ENCODE results near the gene UFD1.
A peak's percentile ranks its signal among the peaks of the same experiment; 100 is the strongest.

UFD1 gene

DNA sequence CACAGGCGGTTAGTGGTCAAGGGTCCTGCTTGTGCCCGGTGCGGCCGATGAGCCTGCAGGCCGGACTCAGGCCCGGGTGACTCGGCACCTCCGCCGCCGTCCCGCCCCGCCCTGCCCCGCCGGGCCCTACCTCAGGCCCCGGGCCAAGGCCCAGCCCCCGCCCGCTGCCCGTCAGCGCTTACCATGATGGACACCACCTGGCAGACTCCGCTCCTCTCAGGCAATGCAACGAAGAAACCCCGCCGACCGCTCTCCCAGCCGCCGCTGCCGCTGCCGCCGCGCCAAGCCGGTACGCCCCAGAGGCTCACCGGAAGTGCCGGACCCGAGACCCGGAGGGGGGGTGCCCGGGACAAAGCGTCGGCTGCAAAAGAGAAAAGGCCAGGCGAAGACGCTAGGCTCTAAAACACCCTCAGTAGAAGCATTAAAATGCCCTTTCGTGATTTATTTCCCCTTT, at the start of gene UFD1:
Gene UFD1, minus strand, starts transcription at position 293 of the 454 bp plus-strand sequence. Its CDS starts 108 bp downstream, at position 185.
- DNase-seq (ENCODE audit: low read depth in 2 of 2, low spot score in 1 of 2) = peak; percentile 52 to 54

GRCh38 chr22:19527861-19528417, 48.9 kb upstream of the UFD1 start:
- DNase-seq (ENCODE audit: low read depth in 2 of 2, low spot score in 1 of 2) = no peak

DNA sequence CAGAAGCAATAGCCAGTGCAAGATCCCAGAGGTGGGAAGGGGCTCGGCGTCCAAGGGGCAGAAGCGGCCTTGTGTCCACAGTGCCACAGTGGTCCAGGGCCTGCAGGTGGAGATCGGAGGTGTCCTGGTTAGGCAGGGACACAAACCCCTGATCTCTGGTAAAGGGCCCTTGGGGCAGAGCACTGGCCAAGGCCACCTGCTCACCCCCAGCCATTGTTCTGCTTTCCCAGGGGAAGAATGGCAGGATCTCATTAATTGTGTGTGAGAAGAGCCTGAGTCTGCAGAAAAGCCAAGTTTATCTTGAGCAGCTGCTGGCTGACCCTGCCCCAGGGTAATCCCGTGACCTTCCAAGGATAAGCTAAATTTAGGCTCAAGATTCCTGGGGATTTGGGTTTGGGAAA, 48.3 kb upstream of the UFD1 start:
- DNase-seq (ENCODE audit: low read depth in 2 of 2, low spot score in 1 of 2) = no peak

- no peak for DNase-seq (ENCODE audit: low read depth in 2 of 2, low spot score in 1 of 2)
These were observed 47.7 kb upstream of the UFD1 start for GRCh38 chr22:19526702-19527111.

GRCh38 chr22:19526076-19526701, 47.2 kb upstream of the UFD1 start:
- DNase-seq (ENCODE audit: low read depth in 2 of 2, low spot score in 1 of 2) = no peak

GRCh38 chr22:19525666-19526065, 46.7 kb upstream of the UFD1 start:
- no peak for DNase-seq (ENCODE audit: low read depth in 2 of 2, low spot score in 1 of 2)

- no peak for DNase-seq (ENCODE audit: low read depth in 2 of 2, low spot score in 1 of 2)
These were observed 46.2 kb upstream of the UFD1 start for GRCh38 chr22:19525116-19525660.

DNA sequence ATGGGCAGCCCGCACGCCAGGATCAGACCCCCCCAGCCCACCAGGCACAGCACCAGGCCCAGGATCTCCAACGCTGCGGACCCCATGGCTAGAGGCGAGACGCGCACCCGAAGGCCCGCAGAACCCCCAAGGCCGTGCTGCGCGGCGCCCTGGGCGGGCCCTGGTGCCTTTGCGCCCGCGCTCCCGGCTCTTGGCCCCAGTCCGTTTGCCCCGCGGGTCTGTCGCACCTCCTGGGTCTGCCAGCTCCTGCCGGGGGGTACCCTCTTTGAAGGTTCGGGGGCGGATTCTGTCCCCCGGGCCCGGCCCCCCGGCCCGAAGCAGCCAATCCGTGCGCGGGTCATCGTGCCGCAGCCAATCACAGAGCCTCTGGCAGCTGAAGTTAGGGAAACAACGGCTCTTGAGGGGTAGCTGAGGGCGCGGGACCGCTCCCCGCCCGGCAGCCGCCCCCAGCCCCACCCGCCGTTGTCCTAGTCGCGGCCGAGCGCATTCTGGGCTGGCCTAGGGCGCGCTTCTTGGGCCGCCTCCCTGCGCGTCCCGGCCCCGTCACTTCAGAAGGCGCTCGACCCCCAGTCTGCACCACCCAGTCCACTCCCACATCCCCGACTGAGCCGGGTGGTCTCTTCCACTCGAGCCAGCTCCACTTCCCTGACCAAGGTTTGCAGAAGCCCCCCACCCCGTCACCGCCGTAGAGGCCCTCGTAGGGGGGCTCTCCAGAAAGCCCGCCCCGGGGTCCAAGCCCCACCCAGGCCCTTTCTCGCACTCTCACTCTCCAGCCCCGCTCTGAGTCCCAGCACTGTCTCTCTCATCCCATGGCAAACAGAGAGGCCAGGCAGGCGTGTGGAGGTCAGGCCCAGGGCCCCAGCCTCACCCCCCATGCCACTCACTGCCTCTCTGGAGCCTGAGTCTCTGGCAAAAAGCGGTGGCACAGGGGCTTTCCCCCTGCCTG, 45.5 kb upstream of the UFD1 start, which contains the start of gene CLDN5:
Gene CLDN5, minus strand, starts transcription at position 241 of the 946 bp plus-strand sequence. Its CDS starts 155 bp downstream, at position 86.
- DNase-seq (ENCODE audit: low read depth in 2 of 2, low spot score in 1 of 2) = no peak

GRCh38 chr22:19523240-19524169, 44.5 kb upstream of the UFD1 start:
- DNase-seq (ENCODE audit: low read depth in 2 of 2, low spot score in 1 of 2) = no peak

DNA sequence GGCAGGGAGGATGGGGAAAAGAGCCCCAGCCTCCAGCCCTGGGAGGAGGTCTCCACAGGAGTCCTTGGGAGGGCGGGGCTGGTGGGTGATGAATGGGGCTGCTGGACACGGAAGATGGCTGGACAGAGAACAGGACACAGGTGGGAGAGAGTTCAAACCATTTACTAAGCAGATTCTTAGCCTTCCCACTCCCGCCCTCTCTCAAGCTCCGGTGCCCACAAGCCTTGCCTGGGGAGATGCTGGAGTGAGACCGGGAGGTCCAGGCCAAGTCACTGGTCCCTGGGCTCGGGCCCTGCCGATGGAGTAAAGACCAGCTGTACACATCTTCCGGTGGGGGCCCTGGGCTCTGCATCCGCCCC, 43.9 kb upstream of the UFD1 start:
- no peak for DNase-seq (ENCODE audit: low read depth in 2 of 2, low spot score in 1 of 2)

- DNase-seq (ENCODE audit: low read depth in 2 of 2, low spot score in 1 of 2) = no peak
These were observed 43.3 kb upstream of the UFD1 start for GRCh38 chr22:19522190-19522880.

DNA sequence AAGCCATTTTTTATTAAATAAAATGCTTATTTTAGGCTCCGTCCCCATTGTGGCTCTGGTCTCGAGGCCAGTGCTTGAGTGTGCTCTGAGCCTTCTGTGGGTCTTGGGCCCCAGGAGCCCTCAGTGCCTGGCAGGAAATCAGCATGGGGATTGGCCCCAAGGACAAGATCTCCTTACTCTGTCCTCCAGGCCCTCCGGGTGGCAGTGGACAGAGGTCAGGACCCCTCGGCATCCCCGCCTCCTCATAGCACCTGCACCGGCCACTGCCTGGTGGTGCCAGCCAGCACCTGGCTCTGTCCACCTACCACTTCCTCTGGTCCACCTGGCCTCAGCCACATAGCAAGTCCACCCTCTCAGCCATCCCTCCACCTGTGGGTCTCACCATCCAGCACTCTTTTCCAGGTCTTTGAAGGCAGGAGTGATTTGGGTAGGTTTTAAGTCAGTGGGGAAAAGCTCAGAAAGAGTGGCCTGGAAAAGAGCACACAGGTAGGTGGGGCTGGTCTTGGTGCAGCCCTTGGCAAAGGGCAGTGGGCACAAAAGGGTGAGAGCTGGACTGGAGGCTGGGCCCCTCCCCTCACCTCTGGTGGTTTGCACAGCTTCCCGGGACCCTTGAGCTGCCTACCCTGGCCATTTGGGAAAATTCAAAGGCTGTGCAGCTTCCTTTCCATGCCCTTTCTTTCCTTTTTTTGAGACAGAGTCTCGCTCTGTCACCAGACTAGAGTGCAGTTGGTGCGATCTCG, 41.7 kb upstream of the UFD1 start:
- no peak for DNase-seq (ENCODE audit: low read depth in 2 of 2, low spot score in 1 of 2)

- DNase-seq (ENCODE audit: low read depth in 2 of 2, low spot score in 1 of 2) = no peak
These were observed 41.0 kb upstream of the UFD1 start for GRCh38 chr22:19520007-19520406.

GRCh38 chr22:19519041-19519926, 40.3 kb upstream of the UFD1 start:
- DNase-seq (ENCODE audit: low read depth in 2 of 2, low spot score in 1 of 2) = no peak

GRCh38 chr22:19518635-19519034, 39.6 kb upstream of the UFD1 start:
- no peak for DNase-seq (ENCODE audit: low read depth in 2 of 2, low spot score in 1 of 2)

DNA sequence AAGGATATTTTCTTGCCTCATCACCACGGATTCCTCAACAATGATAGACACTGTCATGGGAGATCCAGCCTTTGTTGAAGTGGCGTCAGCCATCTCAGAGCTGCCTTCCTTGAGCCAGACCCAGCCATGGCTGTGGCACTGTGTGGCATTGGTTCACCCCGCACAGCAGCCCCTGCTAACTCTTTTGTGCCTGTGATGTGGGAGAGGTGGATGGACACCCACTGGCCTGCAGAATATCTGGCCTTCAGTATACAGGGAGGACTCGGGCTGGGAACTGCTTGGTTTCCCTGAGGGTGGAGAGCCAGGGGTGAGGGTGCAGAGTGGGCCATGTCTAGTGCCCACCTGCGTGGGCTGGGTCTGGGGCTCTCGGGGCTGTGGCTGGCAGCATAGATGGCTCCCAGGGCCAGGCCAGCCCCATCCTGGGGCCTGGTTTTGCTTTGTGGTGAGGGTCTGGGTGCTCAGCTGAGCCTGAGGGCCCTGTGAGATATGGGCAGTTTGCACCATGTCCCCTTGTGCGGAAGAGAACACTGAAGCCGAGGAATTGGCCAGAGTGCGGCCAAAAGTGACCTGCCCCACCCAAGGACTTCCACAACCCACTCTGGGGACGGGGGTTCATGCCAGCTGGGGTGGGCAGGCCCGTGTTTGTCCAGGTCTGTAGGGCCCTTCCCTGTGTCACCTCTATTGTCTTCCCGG, 39.1 kb upstream of the UFD1 start:
- no peak for DNase-seq (ENCODE audit: low read depth in 2 of 2, low spot score in 1 of 2)

- no peak for DNase-seq (ENCODE audit: low read depth in 2 of 2, low spot score in 1 of 2)
These were observed 38.1 kb upstream of the UFD1 start for GRCh38 chr22:19517171-19517500.

Data from stimulated activated CD8-positive, alpha-beta memory T cell treated with anti-CD3 and anti-CD28 coated beads, Interleukin-4, amount 100 ng/mL, for 4 hours (primary cell).